Left lung (tissue), 10 donors: ENCODE data around the gene TMCC1. TPM values are rescaled to one million over a fixed set of nuclear protein-coding genes. Genes with fewer than 3 reads are reported as not detected.

Experiments
- ATAC-seq: fragments of 200-7000 bp; cut with Tn5 transposase; one replicate; pipeline ENCODE4 v1.9.1; 2020; ENCODE audit warnings: moderate library complexity
- DNase-seq, 4 donors: peaks; one replicate each; pipeline ENCODE4 v3.0.0-alpha.2; 2013 to 2020
- H3K27ac ChIP-seq, 2 donors: fragments of 200-600 bp; sonication (generic) in 1 of 2; one replicate each; pipeline versions ENCODE4 v1.5.0 to v1.8.0; 2020 to 2021
- H3K27me3 ChIP-seq, 2 donors: fragments of 200-600 bp; sonication (generic) in 1 of 2; one replicate each; pipeline versions ENCODE4 v1.5.0 to v1.8.0; 2020 to 2021
- H3K36me3 ChIP-seq, 2 donors: fragments of 200-600 bp; sonication (generic) in 1 of 2; one replicate each; pipeline versions ENCODE4 v1.5.0 to v1.8.0; 2020 to 2021
- H3K4me1 ChIP-seq, 2 donors: fragments of 200-600 bp; one replicate each; pipeline ENCODE4 v1.8.0; 2021
- H3K4me3 ChIP-seq, 2 donors: fragments of 200-600 bp; sonication (generic) in 1 of 2; one replicate each; pipeline versions ENCODE4 v1.5.0 to v1.8.0; 2020 to 2021; ENCODE audit warnings: mild to moderate bottlenecking in 1 of 2
- H3K9me3 ChIP-seq, 2 donors: fragments of 200-600 bp; sonication (generic) in 1 of 2; one replicate each; pipeline versions ENCODE4 v1.5.0 to v1.8.0; 2020 to 2021
- CTCF ChIP-seq, 2 donors: fragments of 200-600 bp; sonication (generic) in 1 of 2; IDR thresholded peaks; one replicate each; pipeline versions ENCODE4 v1.5.0 to v1.8.0; 2021; ENCODE audit warnings: antibody characterized with exemption in 2 of 2
- intact Hi-C, 2 donors: fragments of 100-400 bp; cut with DNase I; formaldehyde crosslinking; loops; one replicate each; pipeline versions ENCODE4 v1.11.2 to v1.14.2; 2022
- polyA plus RNA-seq, 6 donors: library from polyadenylated mRNA; unstranded; fragments of 120-200 nt; gene quantifications; one replicate each; pipeline ENCODE4 v1.2.1, GENCODE V29; 2013; ENCODE audit not compliant: insufficient read length in 6 of 6
- total RNA-seq, 2 donors: library from RNA; stranded (reverse); fragmentation: NEBNext Ultra II Directional; extraction: Animal tissue kit (Norgen Biotek cat#: 25700); gene quantifications; one replicate each; pipeline ENCODE4 v1.2.1, GENCODE V29; 2021
- donor health status: DM: no; HTN: yes; CAD: no.
- donor health status: DM: no; HTN: no; CAD: no.

The TMCC1 gene
- total and polyA plus RNA-seq, 8 donors = 24.4 to 38.8 (median 27.4) TPM

GRCh38 chr3:129622933-129623332 lies 270.6 kb downstream of the TMCC1 start:
- intact Hi-C loops = no loop called here
- peak in 2 of 4 donors; percentile 31 to 67 for DNase-seq
- no peaks in the 10 kb centered on the region for H3K27me3 ChIP-seq
- ATAC-seq = no peak
- TF ChIP-seq CTCF (IDR thresholded peaks at IDR 0.05) = no peak
- no peak overlapping the region for H3K4me3 ChIP-seq
- peak overlapping the region; percentile 97 to 98 for H3K27ac ChIP-seq
- no peaks in the 10 kb centered on the region for H3K36me3 ChIP-seq
- peaks cover 53 to 90% of the 10 kb centered on the region in 2 donors for H3K4me1 ChIP-seq
- H3K9me3 ChIP-seq = no peaks in the 10 kb centered on the region

- peak overlapping the region; percentile 97 to 98 for H3K27ac ChIP-seq
- H3K4me3 ChIP-seq = no peak overlapping the region
- H3K36me3 ChIP-seq = no peaks in the 10 kb centered on the region
- TF ChIP-seq CTCF (IDR thresholded peaks at IDR 0.05) = no peak
- peaks cover 48 to 90% of the 10 kb centered on the region in 2 donors for H3K4me1 ChIP-seq
- intact Hi-C loops = no loop called here
- peak in 2 of 4 donors; percentile 34 to 51 for DNase-seq
- no peaks in the 10 kb centered on the region for H3K27me3 ChIP-seq
- H3K9me3 ChIP-seq = no peaks in the 10 kb centered on the region
- no peak for ATAC-seq
Measured at GRCh38 chr3:129622226-129622874, 271.2 kb downstream of the TMCC1 start.

GRCh38 chr3:129621626-129622225 lies 271.8 kb downstream of the TMCC1 start:
- DNase-seq = peak in 2 of 4 donors; percentile 32 to 49
- TF ChIP-seq CTCF (IDR thresholded peaks at IDR 0.05) = no peak
- peaks cover 48 to 90% of the 10 kb centered on the region in 2 donors for H3K4me1 ChIP-seq
- no peak overlapping the region for H3K4me3 ChIP-seq
- no peaks in the 10 kb centered on the region for H3K9me3 ChIP-seq
- no peaks in the 10 kb centered on the region for H3K27me3 ChIP-seq
- intact Hi-C loops = no loop called here
- peak overlapping the region; percentile 97 to 98 for H3K27ac ChIP-seq
- no peak for ATAC-seq
- H3K36me3 ChIP-seq = no peaks in the 10 kb centered on the region

GRCh38 chr3:129620828-129621559 lies 272.5 kb downstream of the TMCC1 start:
- H3K27ac ChIP-seq = no peak overlapping the region

More at GRCh38 chr3:129620828-129621559, 272.5 kb downstream of the TMCC1 start:
- peak in 2 of 4 donors; percentile 31 to 73 for DNase-seq
- no peak for ATAC-seq
- TF ChIP-seq CTCF (IDR thresholded peaks at IDR 0.05) = no peak
- Histone ChIP-seq H3K27me3 (no peaks in the 10 kb centered on the region), H3K4me3 (no peak overlapping the region), H3K9me3 (no peaks in the 10 kb centered on the region), H3K36me3 (no peaks in the 10 kb centered on the region), H3K4me1 (peaks cover 45 to 90% of the 10 kb centered on the region in 2 donors)
- intact Hi-C loops = no loop called here
